ENCODE data around the gene TWF2.

Gene TWF2

DNA sequence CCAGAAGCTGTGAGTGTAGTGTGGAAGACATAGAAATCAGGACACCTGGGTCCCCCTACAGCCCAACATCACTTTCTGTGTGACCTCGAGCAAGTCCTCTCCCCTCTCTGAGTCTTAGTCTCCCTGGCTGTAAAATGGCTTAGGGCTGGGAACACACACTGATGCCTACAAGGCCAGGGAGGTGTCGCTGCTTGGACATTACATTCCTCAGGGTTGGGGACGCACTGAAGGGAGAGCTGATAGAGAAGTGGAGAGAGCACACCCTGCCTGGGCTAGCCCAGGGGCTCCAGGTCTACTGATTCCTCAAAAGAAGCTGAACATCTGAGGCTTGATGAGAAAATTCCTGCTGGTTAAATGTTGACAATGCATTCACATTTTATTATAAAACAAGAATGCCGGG lies 47.3 kb downstream of the TWF2 start:
- Mint-ChIP-seq H3K27ac (no peak overlapping the region), H3K36me3 (ENCODE audit: low read depth) (no peaks in the 10 kb centered on the region), H3K4me1 (ENCODE audit: low read depth) (peaks cover 20% of the 10 kb centered on the region), H3K27me3 (ENCODE audit: low read depth) (peaks cover 2% of the 10 kb centered on the region), H3K4me3 (no peak overlapping the region), H3K9me3 (no peaks in the 10 kb centered on the region)
- DNase-seq (ENCODE audit: low spot score) = no peak

DNA sequence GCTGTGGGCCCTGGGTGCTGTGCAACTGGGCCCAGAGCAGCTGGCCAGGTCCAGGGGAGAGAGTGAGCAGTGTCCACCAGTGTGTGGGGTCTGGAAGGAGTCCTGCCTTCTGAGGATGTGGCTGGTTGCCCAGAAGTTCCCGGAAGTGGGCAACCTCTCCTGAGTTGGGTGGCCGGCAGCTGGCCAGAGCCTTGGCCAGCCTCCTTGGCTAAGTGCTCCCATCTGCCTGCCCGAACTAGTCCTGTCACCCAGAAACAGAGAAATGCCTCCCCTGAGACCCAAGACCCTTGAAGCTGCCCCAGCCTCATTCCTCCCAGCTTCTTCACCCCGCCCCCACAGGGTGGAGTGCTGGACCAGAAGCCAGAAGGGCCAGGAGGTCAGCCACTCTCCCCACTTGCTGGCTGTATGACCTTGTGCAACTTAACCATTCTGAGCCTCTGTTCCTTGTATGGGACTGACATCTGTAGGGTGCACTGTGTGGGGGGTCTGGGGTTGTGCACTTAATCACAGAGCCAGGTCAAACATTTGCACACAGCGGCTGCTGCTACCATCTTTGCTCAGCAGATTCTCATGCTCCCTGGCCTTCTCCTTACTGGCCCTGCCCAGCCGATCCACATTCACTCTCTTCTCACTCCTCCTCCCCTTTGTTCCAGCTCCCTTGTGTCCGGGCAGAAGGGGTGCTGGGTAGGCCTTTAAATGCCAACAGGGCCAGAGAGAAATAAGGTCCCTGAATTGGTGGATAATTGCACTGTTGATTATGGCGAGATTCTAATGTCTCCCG lies 48.5 kb downstream of the TWF2 start:
- Mint-ChIP-seq H3K9me3 (no peaks in the 10 kb centered on the region), H3K27ac (peak overlapping the region; percentile 66)

DNA sequence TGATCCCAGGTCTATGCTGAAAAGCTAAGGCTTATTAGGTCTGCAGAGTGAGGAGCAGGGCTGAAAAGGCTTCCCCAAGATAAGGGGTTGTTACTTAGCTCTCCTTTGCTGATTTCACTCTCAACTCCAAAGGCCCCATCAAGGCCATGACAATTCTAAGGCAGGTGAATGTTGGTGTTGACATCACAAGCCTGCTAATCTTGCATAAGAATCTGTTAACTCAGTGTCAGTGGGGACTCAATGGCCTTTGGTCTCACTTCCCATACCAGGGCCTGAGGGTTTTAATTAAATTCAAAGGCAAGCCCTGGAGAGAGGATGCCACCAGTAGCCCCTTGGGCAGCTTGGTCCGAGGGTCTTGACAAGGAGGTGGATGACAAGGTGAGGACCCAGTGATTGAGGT lies 50.4 kb downstream of the TWF2 start:
- Mint-ChIP-seq H3K36me3 (ENCODE audit: low read depth) (no peaks in the 10 kb centered on the region), H3K27me3 (ENCODE audit: low read depth) (peaks cover 2% of the 10 kb centered on the region), H3K9me3 (no peaks in the 10 kb centered on the region), H3K4me3 (peak overlapping the region; percentile 44), H3K4me1 (ENCODE audit: low read depth) (peaks cover 16% of the 10 kb centered on the region), H3K27ac (peak overlapping the region; percentile 78)
- no peak for DNase-seq (ENCODE audit: low spot score)

More for the DNA sequence above, 48.5 kb downstream of the TWF2 start:
- no peak for DNase-seq (ENCODE audit: low spot score)
- Mint-ChIP-seq H3K36me3 (ENCODE audit: low read depth) (no peaks in the 10 kb centered on the region), H3K4me3 (no peak overlapping the region), H3K27me3 (ENCODE audit: low read depth) (peaks cover 2% of the 10 kb centered on the region), H3K4me1 (ENCODE audit: low read depth) (peaks cover 16% of the 10 kb centered on the region)

DNA sequence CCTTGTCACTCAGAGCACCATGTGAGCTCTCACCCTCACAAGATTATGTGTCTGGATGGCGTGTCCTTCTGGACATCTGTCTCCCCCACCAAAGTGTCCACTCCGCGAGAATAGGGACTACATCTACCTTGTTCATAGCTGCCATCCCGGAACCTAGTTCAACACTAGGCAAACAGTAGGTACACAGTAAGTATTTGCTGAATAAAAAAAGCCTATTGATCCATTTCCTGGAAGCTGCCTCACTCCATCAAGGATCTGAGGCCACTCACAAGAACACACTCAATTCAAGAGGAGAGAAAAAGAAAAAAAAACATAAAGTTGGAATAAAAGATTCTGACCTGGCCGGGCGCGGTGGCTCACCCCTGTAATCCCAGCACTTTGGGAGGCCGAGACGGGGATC lies 52.2 kb downstream of the TWF2 start:
- Mint-ChIP-seq H3K36me3 (ENCODE audit: low read depth) (no peaks in the 10 kb centered on the region), H3K27ac (no peak overlapping the region), H3K4me3 (no peak overlapping the region), H3K9me3 (no peaks in the 10 kb centered on the region), H3K27me3 (ENCODE audit: low read depth) (no peaks in the 10 kb centered on the region), H3K4me1 (ENCODE audit: low read depth) (peaks cover 18% of the 10 kb centered on the region)
- DNase-seq (ENCODE audit: low spot score) = no peak

DNA sequence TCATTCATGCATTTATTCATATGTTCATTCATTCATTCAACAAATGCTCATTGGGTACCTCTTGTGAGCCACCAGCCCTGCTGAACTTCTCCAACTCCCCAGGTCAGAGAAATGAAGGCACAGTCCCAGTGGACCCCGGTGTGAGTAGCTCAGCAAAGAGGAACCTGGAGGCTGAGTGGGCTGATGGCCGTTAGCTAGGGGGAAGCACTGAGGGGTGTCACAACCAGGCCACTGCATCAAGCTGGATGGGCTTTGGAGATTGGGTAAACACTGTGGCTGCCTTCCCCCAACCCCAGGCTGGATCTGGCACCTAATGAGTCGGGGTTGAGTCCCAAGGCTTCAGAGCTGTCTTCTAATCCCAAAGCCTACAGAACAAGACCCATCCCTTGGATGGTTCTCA lies 53.1 kb downstream of the TWF2 start:
- Mint-ChIP-seq H3K36me3 (ENCODE audit: low read depth) (no peaks in the 10 kb centered on the region), H3K9me3 (no peaks in the 10 kb centered on the region), H3K4me3 (no peak overlapping the region), H3K27ac (peak overlapping the region; percentile 44), H3K27me3 (ENCODE audit: low read depth) (no peaks in the 10 kb centered on the region), H3K4me1 (ENCODE audit: low read depth) (peaks cover 18% of the 10 kb centered on the region)
- no peak for DNase-seq (ENCODE audit: low spot score)

DNA sequence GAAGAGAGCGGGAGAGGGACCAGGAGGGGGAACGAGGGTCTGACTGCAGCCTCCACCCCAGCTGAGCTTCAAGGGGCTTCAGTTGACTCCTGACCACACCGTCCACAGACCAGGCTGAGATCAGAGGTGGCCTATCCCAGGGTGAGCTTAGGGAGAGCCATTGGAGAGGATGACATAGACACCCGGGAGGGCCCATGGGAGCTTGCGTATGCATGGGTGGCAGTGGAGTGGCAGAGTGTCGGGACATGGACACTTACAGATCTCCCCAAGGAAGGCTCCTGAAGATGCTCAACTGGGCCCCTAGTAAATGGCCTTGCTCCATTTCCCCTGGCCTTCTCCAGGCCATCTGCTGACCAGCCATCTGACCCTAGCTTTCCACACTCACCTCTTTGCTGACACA lies 53.6 kb downstream of the TWF2 start:
- H3K4me3 Mint-ChIP-seq = no peak overlapping the region
- no peaks in the 10 kb centered on the region for H3K27me3 Mint-ChIP-seq (ENCODE audit: low read depth)
- H3K27ac Mint-ChIP-seq = no peak overlapping the region
- no peaks in the 10 kb centered on the region for H3K9me3 Mint-ChIP-seq
- no peak for DNase-seq (ENCODE audit: low spot score)
- H3K4me1 Mint-ChIP-seq (ENCODE audit: low read depth) = peaks cover 18% of the 10 kb centered on the region
- no peaks in the 10 kb centered on the region for H3K36me3 Mint-ChIP-seq (ENCODE audit: low read depth)

DNA sequence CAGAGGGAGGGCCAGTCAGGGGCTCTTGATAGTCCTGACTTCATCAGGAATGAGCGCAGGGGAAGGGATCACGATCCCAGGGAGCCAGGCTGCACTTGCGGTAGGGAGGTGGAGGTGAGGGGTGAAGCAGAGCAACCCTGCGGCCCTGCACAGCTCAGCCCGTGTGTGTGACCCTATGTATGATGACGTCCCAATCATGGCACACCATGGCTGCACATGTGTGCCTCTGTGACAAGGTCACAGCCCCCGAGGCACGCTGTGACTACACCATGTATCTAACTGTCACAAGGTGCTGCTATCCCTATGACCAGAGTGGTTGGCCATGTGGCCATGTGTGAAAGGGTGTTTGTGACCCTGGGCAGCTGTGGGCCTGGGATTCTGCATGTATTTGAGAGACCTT lies 54.3 kb downstream of the TWF2 start:
- Mint-ChIP-seq H3K9me3 (no peaks in the 10 kb centered on the region), H3K27me3 (ENCODE audit: low read depth) (no peaks in the 10 kb centered on the region), H3K4me3 (no peak overlapping the region), H3K4me1 (ENCODE audit: low read depth) (peaks cover 14% of the 10 kb centered on the region), H3K27ac (no peak overlapping the region), H3K36me3 (ENCODE audit: low read depth) (no peaks in the 10 kb centered on the region)
- no peak for DNase-seq (ENCODE audit: low spot score)

GRCh38 chr3:52183786-52184445 lies 55.0 kb downstream of the TWF2 start:
- H3K27me3 Mint-ChIP-seq (ENCODE audit: low read depth) = no peaks in the 10 kb centered on the region
- no peaks in the 10 kb centered on the region for H3K9me3 Mint-ChIP-seq
- no peak overlapping the region for H3K4me3 Mint-ChIP-seq
- H3K36me3 Mint-ChIP-seq (ENCODE audit: low read depth) = no peaks in the 10 kb centered on the region
- no peak for DNase-seq (ENCODE audit: low spot score)
- no peak overlapping the region for H3K27ac Mint-ChIP-seq
- peaks cover 6% of the 10 kb centered on the region for H3K4me1 Mint-ChIP-seq (ENCODE audit: low read depth)

DNA sequence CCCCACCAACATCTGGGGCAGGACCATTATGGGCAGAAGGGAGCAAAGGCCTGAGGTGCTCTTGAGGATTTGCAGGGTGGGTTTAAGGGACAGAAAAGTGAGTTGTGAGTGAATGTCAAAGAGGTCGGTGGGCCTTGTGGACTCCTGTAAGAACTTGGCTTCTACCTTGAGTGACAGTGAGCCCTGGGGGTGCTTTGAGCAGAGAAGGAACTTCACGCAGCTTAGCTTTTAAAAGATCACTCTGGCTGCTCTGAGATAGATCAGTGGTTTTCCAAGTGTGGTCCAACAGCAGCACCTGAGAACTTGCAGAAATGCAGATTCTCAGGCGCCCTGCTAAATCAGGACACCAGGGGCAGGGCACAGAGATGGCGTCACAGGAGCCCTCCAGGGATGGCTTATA lies 56.3 kb downstream of the TWF2 start:
- Mint-ChIP-seq H3K9me3 (no peaks in the 10 kb centered on the region), H3K4me1 (ENCODE audit: low read depth) (peaks cover 2% of the 10 kb centered on the region), H3K4me3 (no peak overlapping the region), H3K27me3 (ENCODE audit: low read depth) (peaks cover 5% of the 10 kb centered on the region), H3K36me3 (ENCODE audit: low read depth) (no peaks in the 10 kb centered on the region), H3K27ac (no peak overlapping the region)
- no peak for DNase-seq (ENCODE audit: low spot score)

- no peaks in the 10 kb centered on the region for H3K9me3 Mint-ChIP-seq
- H3K4me3 Mint-ChIP-seq = no peak overlapping the region
- no peak for DNase-seq (ENCODE audit: low spot score)
- H3K27me3 Mint-ChIP-seq (ENCODE audit: low read depth) = peaks cover 5% of the 10 kb centered on the region
- H3K4me1 Mint-ChIP-seq (ENCODE audit: low read depth) = peaks cover 2% of the 10 kb centered on the region
- no peak overlapping the region for H3K27ac Mint-ChIP-seq
- H3K36me3 Mint-ChIP-seq (ENCODE audit: low read depth) = no peaks in the 10 kb centered on the region
These were observed 56.8 kb downstream of the TWF2 start for GRCh38 chr3:52182196-52182595.

- Mint-ChIP-seq H3K9me3 (no peaks in the 10 kb centered on the region), H3K4me3 (no peak overlapping the region), H3K27ac (no peak overlapping the region), H3K4me1 (ENCODE audit: low read depth) (peaks cover 2% of the 10 kb centered on the region), H3K27me3 (ENCODE audit: low read depth) (peaks cover 5% of the 10 kb centered on the region), H3K36me3 (ENCODE audit: low read depth) (no peaks in the 10 kb centered on the region)
- no peak for DNase-seq (ENCODE audit: low spot score)
These were observed 57.4 kb downstream of the TWF2 start for GRCh38 chr3:52181543-52181942.

Measured in T-helper 2 cell treated with Interferon-gamma antibody and Interleukin-4, amounts not matched to agents 5 μg/mL and 100 μg/mL, for 36 hours (primary cell).